ENCODE measurements around the gene MRPS33.

- TF ChIP-seq CTCF (conservative IDR thresholded peaks at IDR 0.05; ENCODE audit: low read depth, low read length): no peak
- no peak for TF ChIP-seq EZH2 (IDR thresholded peaks at IDR 0.05; ENCODE audit: low read length, unreplicated experiment)
- TF ChIP-seq EZH2phosphoT487 (IDR thresholded peaks at IDR 0.05; ENCODE audit: borderline replicate concordance, low read length): no peak
Measured at GRCh38 chr7:140981951-140982350, 32.8 kb downstream of the MRPS33 start.

Measured in PC-3 (cell line).